GM12872 (cell line): ENCODE results near the gene DAB2IP.

Experiments used
- CTCF ChIP-seq: IDR thresholded peaks from 3 replicates; pipeline ENCODE4 v1.5.1; 2011; ENCODE audit warnings: low read depth, mild to moderate bottlenecking, low read length, moderate library complexity; ENCODE audit not compliant: insufficient read depth

DAB2IP gene

GRCh38 chr9:121767171-121767769, 115.8 kb downstream of the DAB2IP start:
- no peak for TF ChIP-seq CTCF

GRCh38 chr9:121768416-121769015, 117.1 kb downstream of the DAB2IP start:
- no peak for TF ChIP-seq CTCF

GRCh38 chr9:121769939-121770338, 118.5 kb downstream of the DAB2IP start:
- TF ChIP-seq CTCF: no peak

- TF ChIP-seq CTCF: no peak
These were observed 119.2 kb downstream of the DAB2IP start for GRCh38 chr9:121770415-121771273.

GRCh38 chr9:121771418-121771817, 120.0 kb downstream of the DAB2IP start:
- no peak for TF ChIP-seq CTCF

GRCh38 chr9:121771851-121772599, 120.6 kb downstream of the DAB2IP start:
- no peak for TF ChIP-seq CTCF

GRCh38 chr9:121772600-121773285, 121.3 kb downstream of the DAB2IP start:
- no peak for TF ChIP-seq CTCF
